Body of pancreas (tissue), 4 donors: ENCODE measurements around the gene GRK6. TPM values are rescaled to one million over a fixed set of nuclear protein-coding genes. Genes with fewer than 3 reads are reported as not detected.

ENCODE experiments used
- ATAC-seq: fragments of 150-250 bp; one replicate; pipeline ENCODE4 v1.9.1; 2016
- DNase-seq, 4 donors: peaks; one replicate each; pipeline ENCODE4 v3.0.0-alpha.2; 2019
- H3K27ac ChIP-seq, 4 donors: fragments of 200-600 bp; sonication (generic); 1 replicate in 3 of 4; 2 replicates in 1 of 4; pipeline versions ENCODE4 v1.5.1 to v1.6.1; 2016 to 2019; ENCODE audit warnings: mild to moderate bottlenecking in 1 of 4, mixed read lengths in 1 of 4, moderate library complexity in 1 of 4
- H3K27me3 ChIP-seq, 2 donors: fragments of 200-600 bp; sonication (generic); one replicate each; pipeline ENCODE4 v1.6.0; 2016; ENCODE audit warnings: mild to moderate bottlenecking in 1 of 2
- H3K36me3 ChIP-seq, 2 donors: fragments of 200-600 bp; sonication (generic); replicated peaks in 1 of 2; 2 replicates each; pipeline ENCODE4 v1.5.1; 2016; ENCODE audit warnings: low read depth in 2 of 2; ENCODE audit not compliant: insufficient read depth in 1 of 2
- H3K4me1 ChIP-seq: fragments of 200-600 bp; sonication (generic); one replicate; pipeline ENCODE4 v1.6.0; 2016
- H3K4me3 ChIP-seq, 2 donors: fragments of 200-600 bp; sonication (generic); 1 replicate in 1 of 2; 2 replicates in 1 of 2; pipeline ENCODE4 v1.5.1; 2016 to 2019
- H3K9me3 ChIP-seq, 3 donors: fragments of 200-600 bp; sonication (generic); 1 replicate in 2 of 3; 2 replicates in 1 of 3; pipeline ENCODE4 v1.5.1; 2016
- CTCF ChIP-seq, 7 experiments: fragments of 450-650 bp in 4 of 7; fragments of 200-600 bp in 3 of 7; sonication (generic) in 3 of 7; IDR thresholded peaks; one replicate each; pipeline ENCODE4 v1.5.1; 2016 to 2019; ENCODE audit warnings: antibody characterized with exemption in 7 of 7
- POLR2A ChIP-seq, 3 donors: fragments of 450-650 bp; IDR thresholded peaks; one replicate each; pipeline ENCODE4 v1.6.1; 2016; ENCODE audit warnings: antibody characterized with exemption in 3 of 3, mild to moderate bottlenecking in 2 of 3
- WGBS, 2 donors: methylation state at CpG; one replicate each; pipeline ENCODE4 v1.1.5; 2017; 5-methylcytosine and 5-hydroxymethylcytosine counted together
- intact Hi-C: fragments of 100-400 bp; cut with DNase I; formaldehyde crosslinking; loops from one replicate; pipeline ENCODE4 v1.15.1; 2023
- total RNA-seq, 2 donors: library from RNA; depleted of rRNA; stranded (reverse); fragments of >200 nt; gene quantifications; one replicate each; pipeline ENCODE4 v1.1.0, GENCODE V29; 2016

The GRK6 gene
- total RNA-seq, 2 donors from 2014 or later: 13.7 to 20.8 TPM

DNA sequence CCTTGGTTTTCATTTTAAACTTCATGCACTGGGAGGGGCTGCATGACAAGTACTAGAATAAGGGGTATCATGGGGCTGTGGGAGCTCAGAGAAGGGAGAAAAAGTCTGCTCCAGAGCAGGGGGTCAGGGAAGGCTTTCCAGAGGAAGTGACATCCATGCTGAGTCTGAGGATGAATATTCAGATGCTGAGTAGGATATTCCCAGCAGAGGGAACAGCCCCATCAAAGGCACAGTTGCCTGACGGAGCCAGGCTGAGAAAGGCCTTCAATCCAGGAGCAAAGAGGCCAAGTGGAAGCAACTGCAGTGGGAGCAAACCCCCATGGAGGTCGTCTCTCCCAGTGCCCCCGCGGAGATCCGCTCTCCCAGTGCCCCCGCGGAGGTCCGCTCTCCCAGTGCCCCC lies 30.4 kb upstream of the GRK6 start:
- Histone ChIP-seq H3K9me3 (no peaks in the 10 kb centered on the region), H3K27ac (no peak overlapping the region), H3K36me3 (no peaks in the 10 kb centered on the region), H3K4me1 (peaks cover 8% of the 10 kb centered on the region), H3K27me3 (peaks cover 0 to 18% of the 10 kb centered on the region in 2 donors), H3K4me3 (no peak overlapping the region)
- no peak for DNase-seq
- intact Hi-C loops: loop anchor here (5.0 kb wide), 1 partner anchor 56 kb away; no protein-coding TSS in a partner anchor
- 37 to 56% methylated on average over 5 to 8 of the region's 8 CpGs for WGBS, 2 donors
- no peak for ATAC-seq
- TF ChIP-seq POLR2A (IDR thresholded peaks at IDR 0.05) (no peak), CTCF (IDR thresholded peaks at IDR 0.05) (no peak)

DNA sequence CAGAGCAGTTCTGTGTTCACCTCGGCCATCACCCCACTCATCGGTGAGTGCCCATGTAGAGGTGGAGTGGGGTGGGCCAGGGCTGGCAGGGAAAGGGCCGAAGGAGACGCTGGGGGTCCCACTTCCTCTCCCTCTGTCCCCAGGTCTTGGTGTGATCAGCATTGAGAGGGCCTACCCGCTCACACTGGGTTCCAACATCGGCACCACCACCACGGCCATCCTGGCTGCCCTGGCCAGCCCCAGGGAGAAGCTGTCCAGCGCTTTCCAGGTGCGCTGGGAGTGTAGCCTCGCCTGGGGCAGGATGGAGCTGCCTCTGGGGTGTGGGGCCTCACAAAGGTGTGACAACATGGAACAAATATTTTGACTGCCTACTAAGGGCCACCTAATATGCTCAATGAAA lies 29.7 kb upstream of the GRK6 start:
- WGBS, 2 donors: 65 to 67% methylated on average over 9 to 10 of the region's 10 CpGs
- DNase-seq: no peak
- Histone ChIP-seq H3K4me1 (peaks cover 8% of the 10 kb centered on the region), H3K4me3 (no peak overlapping the region), H3K9me3 (no peaks in the 10 kb centered on the region), H3K27ac (no peak overlapping the region), H3K36me3 (no peaks in the 10 kb centered on the region), H3K27me3 (peaks cover 0 to 18% of the 10 kb centered on the region in 2 donors)
- ATAC-seq: no peak
- intact Hi-C loops: loop anchor here (5.0 kb wide), 1 partner anchor 55 kb away; no protein-coding TSS in a partner anchor
- no peak for TF ChIP-seq POLR2A (IDR thresholded peaks at IDR 0.05)

GRCh38 chr5:177397875-177398390 lies 28.5 kb upstream of the GRK6 start:
- Histone ChIP-seq H3K36me3 (no peaks in the 10 kb centered on the region), H3K4me3 (no peak overlapping the region), H3K27ac (no peak overlapping the region), H3K4me1 (peaks cover 16% of the 10 kb centered on the region), H3K27me3 (peaks cover 0 to 18% of the 10 kb centered on the region in 2 donors), H3K9me3 (no peaks in the 10 kb centered on the region)
- intact Hi-C loops: loop anchor here (5.0 kb wide), 1 partner anchor 54 kb away; no protein-coding TSS in a partner anchor
- 79 to 90% methylated on average over 11 to 16 of the region's 16 CpGs for WGBS, 2 donors
- DNase-seq: no peak
- ATAC-seq: no peak
- no peak for TF ChIP-seq POLR2A (IDR thresholded peaks at IDR 0.05)

DNA sequence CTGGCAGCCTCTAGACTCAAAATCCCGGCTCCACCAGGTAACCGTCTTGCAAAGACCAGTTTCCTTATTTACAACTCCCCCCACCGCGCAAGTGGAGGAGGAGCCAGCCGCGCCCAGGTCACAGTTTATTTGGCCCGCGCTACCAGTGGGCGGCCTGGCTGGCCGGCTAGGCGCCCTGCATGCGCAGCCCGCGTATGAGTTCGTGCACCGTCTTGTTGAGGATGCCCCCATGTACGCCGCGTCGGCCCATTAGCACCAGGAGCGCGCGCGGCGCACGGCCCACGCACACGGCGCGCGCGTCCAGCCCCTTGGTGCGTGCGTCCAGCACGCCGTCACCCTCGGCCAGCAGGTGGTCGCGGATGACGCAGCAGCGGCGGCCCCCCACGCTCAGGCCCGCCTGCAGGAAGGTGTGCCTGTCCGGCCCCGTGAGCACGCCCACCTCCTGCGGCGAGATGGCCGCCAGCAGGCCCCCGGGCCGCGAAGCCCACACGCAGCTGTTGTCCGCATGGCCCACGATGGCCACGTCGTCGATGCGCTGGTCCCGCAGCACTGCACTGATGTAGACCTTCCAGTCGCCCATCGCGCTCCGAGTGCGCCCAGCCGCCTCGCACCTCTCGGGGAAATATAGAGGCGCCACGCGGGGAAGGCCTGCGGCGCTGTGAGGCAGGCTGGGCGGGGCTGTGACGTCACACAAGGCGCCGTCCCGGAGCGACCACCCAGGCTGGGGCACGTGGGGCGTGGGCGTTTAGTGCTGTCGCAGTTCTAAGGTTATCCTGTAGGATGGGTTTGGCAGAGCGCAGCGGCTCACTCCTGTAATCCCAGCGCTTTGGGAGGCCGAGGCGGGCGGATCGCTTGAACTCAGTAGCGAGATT lies 26.2 kb upstream of the GRK6 start, which contains the start of gene PFN3:
Gene PFN3 (minus strand): TSS at position 665 of the 872 bp plus-strand sequence. CDS start 85 bp downstream, at position 580.
- H3K27ac ChIP-seq: no peak within 1 kb of the TSS
- ATAC-seq: no peak

More for the DNA sequence above, 26.2 kb upstream of the GRK6 start, which contains the start of gene PFN3:
- Histone ChIP-seq H3K27me3 (peaks cover 0 to 18% of the 10 kb centered on the region in 2 donors), H3K4me1 (peaks cover 37% of the 10 kb centered on the region), H3K36me3 (no peaks in the 10 kb centered on the region), H3K9me3 (no peaks in the 10 kb centered on the region), H3K4me3 (no peak within 1 kb of the TSS)
- intact Hi-C loops: loop anchor here (5.0 kb wide), 1 partner anchor 52 kb away; no protein-coding TSS in a partner anchor
- 12 to 34% methylated on average over 18 to 91 of the region's 92 CpGs for WGBS, 2 donors
- DNase-seq: no peak
- TF ChIP-seq CTCF (IDR thresholded peaks at IDR 0.05): no peak
- TF ChIP-seq POLR2A (IDR thresholded peaks at IDR 0.05): no peak
